Measurements from ENCODE around the gene SOX13.

The SOX13 gene

DNA sequence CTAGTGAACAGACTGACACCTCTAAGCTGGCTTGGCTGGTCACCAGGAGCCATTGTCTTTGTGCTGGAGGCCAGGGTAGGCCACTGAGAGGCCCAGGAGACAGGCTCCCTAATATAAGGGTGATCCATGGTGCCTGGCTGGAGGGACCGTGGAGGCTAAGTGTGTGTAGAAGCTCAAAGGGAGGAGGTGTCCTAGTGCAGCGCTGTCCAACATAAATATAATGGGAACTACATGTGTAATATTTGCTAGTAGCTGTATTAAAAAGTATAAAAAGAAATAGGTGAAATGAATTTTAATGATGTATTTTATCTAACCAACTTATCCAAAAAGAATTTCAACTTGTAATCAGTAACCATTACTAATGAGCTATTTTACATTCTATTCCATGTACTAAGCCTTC is 35.0 kb downstream of the SOX13 start:
- no peaks in the 10 kb centered on the region for H3K9me3 ChIP-seq (ENCODE audit: control insufficient read depth, insufficient read depth, low read length)
- no peaks in the 10 kb centered on the region for H3K27me3 ChIP-seq (ENCODE audit: control insufficient read depth, insufficient read depth, low read length)
- peak overlapping the region; percentile 20 for H3K4me3 ChIP-seq (ENCODE audit: low read depth, low read length)
- peaks cover 63% of the 10 kb centered on the region for H3K4me1 ChIP-seq (ENCODE audit: control insufficient read depth, insufficient read depth, low read length)
- H3K36me3 ChIP-seq (ENCODE audit: control insufficient read depth, insufficient read depth, low read length): 0 out of 2 replicates have a peak, but pooled peaks cover under 1% of the 10 kb centered on the region
- H3K27ac ChIP-seq (ENCODE audit: low read depth, low read length): peak overlapping the region; percentile 94
- H3K9ac ChIP-seq (ENCODE audit: low read depth, low read length): no peak overlapping the region

DNA sequence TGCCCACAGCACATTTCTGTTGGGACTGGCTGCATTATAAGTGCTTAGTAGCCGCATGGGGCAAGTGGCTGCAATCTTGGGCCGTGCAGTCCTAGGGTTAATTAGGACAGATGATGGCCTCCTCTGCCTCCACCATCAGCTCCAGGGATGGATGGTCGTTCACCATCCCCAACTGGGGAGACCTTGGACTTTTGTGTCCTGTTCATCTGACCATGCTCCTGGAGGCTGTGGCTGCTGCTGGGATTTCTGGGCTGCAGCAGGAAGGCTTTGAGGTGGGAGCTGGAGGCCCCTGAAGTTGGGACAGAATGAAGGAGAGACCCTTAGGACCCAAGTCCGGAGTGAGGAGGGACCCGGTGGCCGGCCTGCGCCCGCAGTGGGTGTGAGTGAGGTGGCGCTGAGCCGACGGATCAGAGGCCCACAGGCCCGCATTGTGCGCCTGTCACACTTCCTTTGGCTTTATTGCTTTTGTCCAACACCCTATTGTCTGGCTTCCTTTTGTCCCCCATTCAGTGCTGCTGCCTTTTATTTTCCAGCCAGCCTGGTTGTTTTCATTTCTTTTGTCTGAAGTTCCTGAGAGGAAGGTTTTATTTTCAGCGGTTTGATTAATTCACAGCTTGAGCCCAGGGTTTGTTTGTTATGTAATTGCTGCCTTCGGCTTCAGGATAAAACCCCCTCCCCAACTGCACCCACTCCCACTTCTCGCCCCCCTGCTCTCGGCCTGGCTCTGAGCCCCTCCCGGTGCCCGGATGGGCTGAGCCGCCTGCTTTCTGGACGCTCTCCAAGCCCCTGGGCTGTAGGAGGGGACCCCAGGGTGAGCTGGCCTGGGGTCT is 35.6 kb downstream of the SOX13 start:
- peaks cover 57% of the 10 kb centered on the region for H3K4me1 ChIP-seq (ENCODE audit: control insufficient read depth, insufficient read depth, low read length)
- H3K27me3 ChIP-seq (ENCODE audit: control insufficient read depth, insufficient read depth, low read length): no peaks in the 10 kb centered on the region
- peak overlapping the region; percentile 94 for H3K27ac ChIP-seq (ENCODE audit: low read depth, low read length)
- H3K9ac ChIP-seq (ENCODE audit: low read depth, low read length): 0 out of 2 replicates have a peak overlapping the region, but pooled peaks have one; percentile 8
- no peaks in the 10 kb centered on the region for H3K9me3 ChIP-seq (ENCODE audit: control insufficient read depth, insufficient read depth, low read length)
- H3K4me3 ChIP-seq (ENCODE audit: low read depth, low read length): peak overlapping the region; percentile 21
- peaks cover 5% of the 10 kb centered on the region; the same call in 1 of the 2 replicates for H3K36me3 ChIP-seq (ENCODE audit: control insufficient read depth, insufficient read depth, low read length)

DNA sequence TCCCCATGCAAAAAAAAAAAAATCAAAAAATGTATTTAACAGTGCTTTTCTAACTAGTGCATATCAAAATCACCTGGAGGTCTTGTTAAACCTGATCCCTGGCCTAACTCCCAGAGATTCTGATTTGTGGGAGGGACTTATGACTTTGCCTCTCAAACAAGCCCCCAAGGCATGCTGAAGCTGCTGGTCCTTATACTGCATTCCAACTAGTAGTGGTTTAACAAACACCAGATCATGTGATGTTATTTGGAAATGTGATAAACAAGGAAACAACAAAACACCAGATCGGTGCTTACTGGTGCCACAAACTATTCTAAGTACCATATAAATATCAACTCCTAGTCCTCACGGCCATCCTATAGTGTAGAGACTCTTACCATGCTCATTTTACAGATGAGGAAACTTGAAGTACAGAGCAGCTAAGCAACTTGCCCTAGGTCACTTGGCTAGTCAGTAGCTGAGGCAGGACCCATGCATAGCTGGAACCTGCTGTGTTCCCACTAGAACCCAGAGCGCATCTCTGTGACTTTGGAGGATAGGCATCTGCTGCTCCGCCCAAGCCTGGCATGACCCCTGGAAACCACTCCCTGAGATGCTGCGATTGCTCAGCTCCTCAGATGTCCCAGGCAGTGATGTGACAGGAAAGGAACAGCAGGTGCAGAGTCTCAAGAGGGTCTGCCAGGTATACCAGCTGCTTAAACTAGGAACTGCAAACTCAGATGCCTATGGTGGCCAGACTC is 38.1 kb downstream of the SOX13 start:
- H3K36me3 ChIP-seq (ENCODE audit: control insufficient read depth, insufficient read depth, low read length): peaks cover 19% of the 10 kb centered on the region
- no peak overlapping the region for H3K4me3 ChIP-seq (ENCODE audit: low read depth, low read length)
- no peaks in the 10 kb centered on the region for H3K27me3 ChIP-seq (ENCODE audit: control insufficient read depth, insufficient read depth, low read length)
- H3K27ac ChIP-seq (ENCODE audit: low read depth, low read length): peak overlapping the region; percentile 24
- no peaks in the 10 kb centered on the region for H3K9me3 ChIP-seq (ENCODE audit: control insufficient read depth, insufficient read depth, low read length)
- peaks cover 40% of the 10 kb centered on the region for H3K4me1 ChIP-seq (ENCODE audit: control insufficient read depth, insufficient read depth, low read length)
- H3K9ac ChIP-seq (ENCODE audit: low read depth, low read length): no peak overlapping the region

DNA sequence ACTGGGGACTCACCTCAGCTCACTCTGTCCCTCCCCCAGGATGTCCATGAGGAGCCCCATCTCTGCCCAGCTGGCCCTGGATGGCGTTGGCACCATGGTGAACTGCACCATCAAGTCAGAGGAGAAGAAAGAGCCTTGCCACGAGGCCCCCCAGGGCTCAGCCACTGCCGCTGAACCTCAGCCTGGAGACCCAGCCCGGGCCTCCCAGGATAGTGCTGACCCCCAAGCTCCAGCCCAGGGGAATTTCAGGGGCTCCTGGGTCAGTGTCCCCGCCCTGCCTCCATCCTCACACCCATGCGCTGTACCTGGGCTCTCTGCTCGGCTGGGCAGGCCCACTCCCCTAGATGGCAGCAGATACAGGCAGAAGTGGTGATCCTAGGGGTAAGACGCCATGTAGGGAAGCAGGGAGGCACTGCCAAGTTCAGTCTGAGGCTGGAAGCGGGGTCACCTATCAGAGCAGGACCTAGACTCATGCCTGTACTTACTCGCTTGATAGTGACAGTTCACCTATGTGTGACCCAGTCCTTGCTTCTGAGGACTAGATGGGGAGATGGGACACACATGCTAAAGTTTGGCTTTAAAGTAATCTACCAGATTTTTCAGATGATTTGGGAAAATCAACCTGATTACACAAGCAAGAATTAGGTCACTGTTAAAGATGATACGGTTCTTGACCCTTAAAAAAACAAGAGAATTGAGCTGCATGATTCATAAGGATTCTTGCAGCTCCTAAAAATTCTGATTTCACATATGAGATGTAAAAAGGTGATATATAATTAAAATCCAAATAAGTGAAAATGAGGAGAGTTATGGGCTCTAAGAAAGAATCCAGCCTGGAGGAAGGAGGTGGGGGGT is 40.2 kb downstream of the SOX13 start:
- Histone ChIP-seq H3K27ac (ENCODE audit: low read depth, low read length) (no peak overlapping the region), H3K4me3 (ENCODE audit: low read depth, low read length) (no peak overlapping the region), H3K36me3 (ENCODE audit: control insufficient read depth, insufficient read depth, low read length) (peaks cover 38% of the 10 kb centered on the region), H3K4me1 (ENCODE audit: control insufficient read depth, insufficient read depth, low read length) (peaks cover 25% of the 10 kb centered on the region), H3K9ac (ENCODE audit: low read depth, low read length) (no peak overlapping the region), H3K27me3 (ENCODE audit: control insufficient read depth, insufficient read depth, low read length) (no peaks in the 10 kb centered on the region), H3K9me3 (ENCODE audit: control insufficient read depth, insufficient read depth, low read length) (no peaks in the 10 kb centered on the region)

DNA sequence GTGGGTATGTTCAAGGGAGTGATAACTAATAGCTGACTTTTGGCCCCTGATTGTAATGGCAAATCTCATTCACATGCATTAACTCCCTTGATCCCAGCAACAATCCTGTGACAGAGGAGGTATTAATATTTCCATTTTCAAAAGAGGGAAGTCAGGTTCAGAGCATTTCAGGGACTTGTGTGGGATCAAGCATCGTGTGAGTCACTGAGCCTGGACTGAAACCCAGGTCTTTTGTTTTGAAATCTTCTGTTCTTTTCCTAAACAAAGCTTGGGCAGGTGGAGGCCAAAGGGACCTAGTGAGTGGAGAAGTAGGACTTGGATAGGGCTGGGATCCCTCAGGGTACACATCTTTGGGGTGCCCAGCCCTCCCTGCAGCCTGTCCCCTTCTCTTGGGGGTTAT is 41.0 kb downstream of the SOX13 start:
- H3K36me3 ChIP-seq (ENCODE audit: control insufficient read depth, insufficient read depth, low read length): peaks cover 46% of the 10 kb centered on the region
- H3K9ac ChIP-seq (ENCODE audit: low read depth, low read length): no peak overlapping the region
- peaks cover 22% of the 10 kb centered on the region for H3K4me1 ChIP-seq (ENCODE audit: control insufficient read depth, insufficient read depth, low read length)

DNA sequence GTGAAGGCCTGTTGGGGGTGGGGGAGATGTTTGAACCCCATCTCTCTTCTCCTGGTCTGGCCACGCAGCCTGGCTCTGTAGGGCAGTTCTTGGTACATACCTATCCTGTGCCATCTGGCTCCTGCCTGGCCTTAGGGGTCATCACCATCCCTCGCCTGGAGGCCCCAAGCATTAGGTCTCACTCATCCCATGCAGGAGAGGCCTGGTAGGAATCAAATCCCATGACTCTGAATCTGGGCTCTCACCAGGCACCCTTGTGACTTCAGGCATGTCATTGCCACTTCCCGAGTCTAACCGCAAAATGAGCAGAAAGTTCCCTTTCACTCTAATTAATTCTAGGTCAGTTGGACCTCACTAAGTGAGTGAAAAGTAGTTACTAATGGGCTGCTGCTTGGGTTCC is 41.7 kb downstream of the SOX13 start:
- no peak overlapping the region for H3K9ac ChIP-seq (ENCODE audit: low read depth, low read length)
- H3K36me3 ChIP-seq (ENCODE audit: control insufficient read depth, insufficient read depth, low read length): peaks cover 53% of the 10 kb centered on the region
- no peaks in the 10 kb centered on the region for H3K27me3 ChIP-seq (ENCODE audit: control insufficient read depth, insufficient read depth, low read length)

More for the DNA sequence above, 41.0 kb downstream of the SOX13 start:
- no peak overlapping the region for H3K4me3 ChIP-seq (ENCODE audit: low read depth, low read length)
- H3K9me3 ChIP-seq (ENCODE audit: control insufficient read depth, insufficient read depth, low read length): no peaks in the 10 kb centered on the region
- no peak overlapping the region for H3K27ac ChIP-seq (ENCODE audit: low read depth, low read length)
- no peaks in the 10 kb centered on the region for H3K27me3 ChIP-seq (ENCODE audit: control insufficient read depth, insufficient read depth, low read length)

DNA sequence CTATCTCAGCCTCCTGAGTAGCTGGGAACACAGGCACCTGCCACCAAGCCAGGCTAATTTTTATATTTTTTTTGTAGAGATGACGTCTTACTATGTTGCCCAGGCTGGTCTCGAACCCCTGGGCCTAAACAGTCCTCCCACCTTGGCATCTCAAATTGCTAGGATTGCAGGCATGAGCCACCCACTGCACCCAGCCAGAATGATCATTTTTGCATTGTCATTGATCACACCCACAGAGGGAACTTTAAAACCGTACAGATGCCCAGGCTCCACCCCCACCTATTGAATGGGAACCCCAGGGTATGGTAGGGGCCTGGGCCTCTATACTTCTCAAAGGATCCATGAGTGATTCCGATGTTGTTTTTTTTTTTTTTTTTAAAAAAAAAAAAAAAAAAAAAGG is 42.2 kb downstream of the SOX13 start:
- Histone ChIP-seq H3K27me3 (ENCODE audit: control insufficient read depth, insufficient read depth, low read length) (no peaks in the 10 kb centered on the region), H3K9ac (ENCODE audit: low read depth, low read length) (no peak overlapping the region), H3K9me3 (ENCODE audit: control insufficient read depth, insufficient read depth, low read length) (no peaks in the 10 kb centered on the region), H3K4me3 (ENCODE audit: low read depth, low read length) (no peak overlapping the region), H3K27ac (ENCODE audit: low read depth, low read length) (no peak overlapping the region), H3K4me1 (ENCODE audit: control insufficient read depth, insufficient read depth, low read length) (peaks cover 15% of the 10 kb centered on the region), H3K36me3 (ENCODE audit: control insufficient read depth, insufficient read depth, low read length) (peaks cover 58% of the 10 kb centered on the region)

More for the DNA sequence above, 41.7 kb downstream of the SOX13 start:
- H3K4me1 ChIP-seq (ENCODE audit: control insufficient read depth, insufficient read depth, low read length): peaks cover 15% of the 10 kb centered on the region
- no peaks in the 10 kb centered on the region for H3K9me3 ChIP-seq (ENCODE audit: control insufficient read depth, insufficient read depth, low read length)
- H3K4me3 ChIP-seq (ENCODE audit: low read depth, low read length): no peak overlapping the region
- H3K27ac ChIP-seq (ENCODE audit: low read depth, low read length): no peak overlapping the region

DNA sequence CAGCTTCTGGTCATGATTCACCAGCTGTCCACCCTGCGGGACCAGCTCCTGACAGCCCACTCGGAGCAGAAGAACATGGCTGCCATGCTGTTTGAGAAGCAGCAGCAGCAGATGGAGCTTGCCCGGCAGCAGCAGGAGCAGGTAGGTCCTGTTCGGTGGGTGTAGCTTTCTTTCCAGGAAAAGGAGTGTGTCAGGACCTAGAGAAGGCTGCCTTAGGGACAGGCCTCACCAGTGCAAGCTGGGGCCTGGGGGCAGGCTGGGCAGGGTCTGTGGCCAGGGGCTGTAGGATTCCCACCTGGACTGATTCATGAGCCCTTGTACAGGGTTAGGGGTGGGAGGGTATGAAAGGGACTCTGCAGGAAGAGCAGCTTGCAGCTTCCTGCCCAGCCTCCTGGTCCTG is 43.6 kb downstream of the SOX13 start:
- no peak overlapping the region for H3K27ac ChIP-seq (ENCODE audit: low read depth, low read length)
- peaks cover 69% of the 10 kb centered on the region for H3K36me3 ChIP-seq (ENCODE audit: control insufficient read depth, insufficient read depth, low read length)
- H3K9me3 ChIP-seq (ENCODE audit: control insufficient read depth, insufficient read depth, low read length): no peaks in the 10 kb centered on the region
- no peak overlapping the region for H3K4me3 ChIP-seq (ENCODE audit: low read depth, low read length)
- H3K9ac ChIP-seq (ENCODE audit: low read depth, low read length): no peak overlapping the region
- H3K4me1 ChIP-seq (ENCODE audit: control insufficient read depth, insufficient read depth, low read length): 0 out of 2 replicates have a peak, but pooled peaks cover 3% of the 10 kb centered on the region
- no peaks in the 10 kb centered on the region for H3K27me3 ChIP-seq (ENCODE audit: control insufficient read depth, insufficient read depth, low read length)

DNA sequence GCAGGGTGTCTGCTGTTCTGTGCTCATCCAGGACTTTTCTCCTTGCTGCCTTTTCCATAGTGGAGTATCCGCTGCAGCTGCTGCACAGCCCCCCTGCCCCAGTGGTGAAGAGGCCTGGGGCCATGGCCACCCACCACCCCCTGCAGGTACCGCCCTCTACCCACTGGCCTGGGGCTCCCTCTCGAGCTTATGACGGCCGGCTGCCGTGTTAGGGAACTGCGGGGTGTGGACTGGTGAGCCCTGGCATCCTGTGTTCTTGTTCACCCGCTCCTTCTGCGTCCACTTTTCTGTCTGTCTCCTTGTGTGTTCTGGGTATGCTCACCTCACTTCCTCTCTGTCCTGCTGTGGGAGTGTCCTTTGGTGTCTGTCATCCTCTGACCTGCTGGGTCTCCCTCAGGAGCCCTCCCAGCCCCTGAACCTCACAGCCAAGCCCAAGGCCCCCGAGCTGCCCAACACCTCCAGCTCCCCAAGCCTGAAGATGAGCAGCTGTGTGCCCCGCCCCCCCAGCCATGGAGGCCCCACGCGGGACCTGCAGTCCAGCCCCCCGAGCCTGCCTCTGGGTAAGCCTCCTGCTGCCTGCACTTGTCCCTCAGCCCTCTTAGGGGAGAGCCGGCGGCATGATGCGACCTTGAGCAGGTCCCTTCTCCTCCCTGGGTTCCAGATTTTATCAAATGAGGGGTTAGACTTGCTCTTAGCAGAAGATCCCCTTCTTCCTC is 49.1 kb downstream of the SOX13 start:
- no peaks in the 10 kb centered on the region for H3K9me3 ChIP-seq (ENCODE audit: control insufficient read depth, insufficient read depth, low read length)
- no peak overlapping the region for H3K9ac ChIP-seq (ENCODE audit: low read depth, low read length)
- peaks cover 95% of the 10 kb centered on the region for H3K36me3 ChIP-seq (ENCODE audit: control insufficient read depth, insufficient read depth, low read length)

DNA sequence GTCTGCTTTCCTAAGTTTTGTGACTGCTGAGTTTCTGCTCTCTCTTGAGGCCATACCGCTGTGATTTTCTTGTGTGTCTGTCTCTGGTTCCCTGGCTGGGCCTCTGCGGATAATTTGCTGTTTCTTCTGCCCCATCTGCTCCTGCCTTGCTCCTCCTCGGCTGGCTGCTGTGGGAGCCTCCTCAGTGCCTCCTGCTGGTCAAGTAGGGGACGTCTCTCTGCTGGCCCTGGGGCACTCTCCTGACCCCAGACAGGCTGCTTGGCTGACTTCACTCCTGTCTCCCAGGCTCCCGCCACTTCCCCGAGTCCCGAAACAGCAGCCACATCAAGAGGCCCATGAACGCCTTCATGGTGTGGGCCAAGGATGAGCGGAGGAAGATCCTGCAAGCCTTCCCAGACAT is 50.5 kb downstream of the SOX13 start:
- no peak overlapping the region for H3K27ac ChIP-seq (ENCODE audit: low read depth, low read length)
- no peak overlapping the region for H3K9ac ChIP-seq (ENCODE audit: low read depth, low read length)
- no peak overlapping the region for H3K4me3 ChIP-seq (ENCODE audit: low read depth, low read length)
- H3K27me3 ChIP-seq (ENCODE audit: control insufficient read depth, insufficient read depth, low read length): no peaks in the 10 kb centered on the region
- H3K36me3 ChIP-seq (ENCODE audit: control insufficient read depth, insufficient read depth, low read length): peaks cover 92% of the 10 kb centered on the region
- H3K9me3 ChIP-seq (ENCODE audit: control insufficient read depth, insufficient read depth, low read length): no peaks in the 10 kb centered on the region
- H3K4me1 ChIP-seq (ENCODE audit: control insufficient read depth, insufficient read depth, low read length): peaks cover 2% of the 10 kb centered on the region

More for the DNA sequence above, 49.1 kb downstream of the SOX13 start:
- Histone ChIP-seq H3K4me3 (ENCODE audit: low read depth, low read length) (no peak overlapping the region), H3K27ac (ENCODE audit: low read depth, low read length) (no peak overlapping the region), H3K27me3 (ENCODE audit: control insufficient read depth, insufficient read depth, low read length) (no peaks in the 10 kb centered on the region), H3K4me1 (ENCODE audit: control insufficient read depth, insufficient read depth, low read length) (no peaks in the 10 kb centered on the region)
